NCI-H1048 (cell line): ENCODE measurements around the gene TPP1.

Experiments
- DNase-seq: peaks from one replicate; lab custom pipeline; 2025; lab: John Stamatoyannopoulos, UW

The TPP1 gene

DNA sequence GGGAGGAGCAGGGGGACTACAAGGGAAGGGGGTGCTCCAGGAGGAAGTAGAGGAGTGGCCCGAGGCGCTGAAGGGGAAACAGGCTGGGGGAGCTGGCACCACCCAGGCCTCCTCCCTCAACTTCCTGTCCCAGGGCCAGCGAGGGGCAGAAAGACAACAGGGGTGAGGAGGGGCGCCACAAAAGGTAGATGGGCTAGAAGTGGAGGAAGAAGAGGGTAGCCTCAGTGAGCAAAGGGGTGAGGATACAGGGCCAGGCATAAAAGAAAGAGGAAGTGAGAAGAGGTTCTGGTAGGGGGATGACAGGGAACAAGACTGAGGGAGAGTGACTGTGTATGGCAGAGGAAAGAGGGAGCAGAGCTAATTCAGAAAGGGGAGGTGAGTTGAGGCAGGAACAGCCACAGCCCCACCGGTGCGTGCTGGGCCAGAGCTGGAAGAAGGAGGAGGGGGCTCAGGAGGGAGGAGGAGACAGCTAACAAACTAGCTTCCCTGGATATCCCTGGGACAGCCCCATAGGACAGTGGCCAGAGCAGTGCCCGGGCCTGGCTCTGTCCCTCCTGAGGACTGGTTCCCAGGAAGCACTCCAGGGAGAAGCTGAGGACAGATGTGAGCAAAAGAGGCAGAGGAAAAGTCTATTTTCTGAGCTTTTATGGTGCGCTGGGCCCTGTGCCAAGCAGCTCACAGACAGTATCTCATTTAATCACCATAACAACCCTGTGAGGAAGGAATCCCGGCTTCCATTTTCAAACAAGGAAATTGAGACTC lies 27.9 kb upstream of the TPP1 start:
- no peak for DNase-seq

DNA sequence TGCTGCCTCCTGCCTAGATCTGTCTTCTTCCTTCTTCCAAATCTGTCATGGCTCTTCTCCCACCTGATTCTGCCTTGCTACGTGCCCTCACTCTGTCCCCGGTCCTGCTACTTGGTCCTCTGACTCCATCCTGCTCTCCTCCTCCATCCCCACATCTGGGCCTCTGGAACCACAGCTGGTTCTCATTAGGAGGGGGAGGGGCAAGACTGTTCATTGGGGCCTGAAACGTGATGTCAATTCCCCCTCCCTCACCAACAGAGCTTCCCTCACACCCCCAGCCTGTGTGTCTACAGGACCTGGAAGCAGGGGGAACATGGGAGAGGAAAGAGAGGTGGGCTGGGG lies 27.3 kb upstream of the TPP1 start:
- no peak for DNase-seq

DNA sequence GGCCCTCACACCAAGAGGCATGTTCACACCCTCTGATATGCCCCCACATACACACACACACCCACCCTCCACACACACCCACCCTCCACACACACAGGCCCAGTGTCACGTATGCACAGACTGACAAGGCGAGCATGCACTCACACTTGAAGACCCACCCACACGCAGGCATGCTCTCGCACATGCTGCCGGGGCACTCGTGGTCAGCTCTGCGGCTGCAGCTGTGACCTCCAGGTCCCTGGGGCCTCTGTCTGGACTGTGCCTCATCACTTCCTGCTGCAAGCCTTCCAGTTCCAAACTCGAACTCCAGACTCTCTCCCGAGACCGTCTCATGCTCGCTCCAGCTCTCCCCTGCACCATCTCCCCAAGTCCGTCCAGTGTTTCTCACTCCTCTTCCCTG lies 26.8 kb upstream of the TPP1 start:
- no peak for DNase-seq

DNA sequence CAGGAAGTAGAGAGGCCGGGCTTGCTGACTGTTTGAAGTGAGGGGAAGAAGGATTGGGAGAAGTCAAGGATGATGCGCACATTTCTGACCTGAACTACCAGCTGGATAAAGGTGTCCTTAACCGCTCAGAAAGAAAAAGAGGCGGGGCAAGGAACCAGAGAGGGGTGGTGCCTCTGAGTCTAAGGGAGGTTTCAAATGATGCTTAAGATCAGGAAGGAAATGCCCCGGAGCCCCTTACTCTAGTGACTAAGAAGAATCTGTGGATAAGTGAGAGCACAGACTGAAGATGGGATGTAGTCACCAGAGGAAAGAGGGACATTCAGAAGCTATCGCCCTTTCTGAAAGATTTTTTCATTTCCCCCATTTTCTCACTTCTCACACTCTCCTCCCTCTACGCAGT lies 23.7 kb upstream of the TPP1 start:
- no peak for DNase-seq

DNA sequence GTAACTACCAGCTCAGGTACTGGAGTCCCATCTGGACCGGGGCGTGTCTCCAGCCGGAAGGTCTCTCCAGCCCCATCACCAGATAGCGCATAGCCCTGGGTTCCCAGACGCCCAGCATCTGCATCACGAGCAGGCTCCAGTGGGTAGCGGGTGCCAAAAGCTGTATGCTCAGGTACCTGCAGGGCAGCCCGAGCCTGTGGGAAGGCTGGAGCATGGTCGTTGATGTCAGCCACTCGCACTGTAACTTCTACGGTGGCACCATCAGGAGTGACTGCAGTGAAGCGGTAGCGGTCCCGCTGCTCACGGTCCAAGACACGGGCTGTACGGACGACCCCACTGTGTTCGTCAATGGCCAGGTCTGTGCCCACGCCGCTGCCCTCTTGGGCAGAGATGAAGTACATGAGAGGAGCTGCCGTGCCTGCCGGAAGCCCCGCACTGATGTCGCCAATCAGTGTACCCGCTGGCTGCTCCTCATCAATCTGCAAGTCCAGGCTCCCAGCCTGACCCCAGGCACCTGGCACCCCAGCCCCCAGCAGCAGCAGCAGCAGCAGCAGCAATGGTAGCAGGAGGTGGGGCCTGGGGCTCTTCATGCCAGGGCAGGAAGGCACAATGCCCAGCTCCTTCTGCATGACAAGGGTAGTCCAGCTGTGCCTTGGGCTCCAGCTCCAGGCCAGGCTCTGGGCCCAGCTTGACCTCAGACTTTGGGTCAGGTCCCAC lies 21.9 kb upstream of the TPP1 start:
- no peak for DNase-seq

DNA sequence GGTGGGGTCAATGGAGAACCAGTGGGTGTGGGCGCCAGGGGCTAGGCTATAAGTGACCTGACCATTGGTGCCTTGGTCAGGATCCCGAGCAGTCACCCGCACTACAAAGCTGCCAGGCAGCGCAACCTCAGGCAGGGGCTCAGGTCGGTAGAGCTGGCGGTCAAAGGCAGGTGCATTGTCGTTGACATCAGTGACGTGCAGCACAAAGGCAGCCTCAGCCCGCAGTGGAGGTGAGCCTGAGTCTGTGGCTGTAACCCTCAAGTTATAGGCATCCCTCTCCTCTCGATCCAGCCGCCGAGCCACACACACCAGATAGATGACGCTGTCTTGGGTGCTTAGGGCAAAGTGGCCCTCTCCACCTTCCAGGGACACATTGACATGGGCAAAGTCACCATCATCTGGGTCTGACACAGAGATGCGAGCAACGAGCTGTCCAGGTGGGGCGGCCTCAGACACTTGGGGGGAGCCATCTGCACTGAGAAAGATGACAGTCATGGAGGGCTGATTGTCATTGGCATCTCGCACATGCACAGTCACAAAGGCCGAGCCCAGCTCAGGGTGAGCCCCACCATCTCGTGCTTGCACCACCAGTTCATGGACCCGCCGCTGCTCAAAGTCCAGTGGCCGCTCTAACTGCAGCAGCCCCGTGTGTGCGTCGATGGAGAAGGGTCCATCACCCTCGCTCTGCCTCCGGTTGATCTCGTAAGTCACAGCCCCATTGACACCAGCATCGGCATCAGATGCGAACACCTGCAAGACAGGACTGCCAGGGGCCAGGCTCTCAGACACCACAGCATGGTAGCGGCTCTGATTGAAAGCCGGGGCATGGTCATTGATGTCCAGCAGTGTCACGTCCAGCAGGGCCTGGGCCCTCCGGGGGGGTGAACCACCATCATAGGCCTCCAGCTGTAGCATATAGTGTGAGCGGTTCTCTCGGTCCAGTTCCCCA lies 21.1 kb upstream of the TPP1 start:
- DNase-seq = no peak

DNA sequence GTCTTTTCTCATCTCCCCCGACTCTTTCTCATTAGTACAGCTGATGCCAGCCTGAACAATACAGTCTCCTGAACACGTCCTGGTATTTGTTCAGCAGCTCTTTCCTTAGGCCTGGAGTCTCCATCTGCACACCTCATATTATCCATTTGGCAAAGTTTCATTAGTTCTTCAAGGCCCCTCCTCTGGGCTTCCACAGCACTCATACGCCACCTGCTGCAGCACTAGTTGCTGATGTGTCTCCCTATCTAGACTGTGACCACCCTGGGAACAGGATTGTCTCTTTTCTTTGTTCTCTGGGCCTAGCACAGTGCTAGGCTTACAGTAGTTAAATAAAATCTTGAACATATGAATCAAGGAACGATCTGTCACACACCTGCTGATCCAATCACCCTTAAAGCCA lies 19.2 kb upstream of the TPP1 start:
- DNase-seq = no peak

DNA sequence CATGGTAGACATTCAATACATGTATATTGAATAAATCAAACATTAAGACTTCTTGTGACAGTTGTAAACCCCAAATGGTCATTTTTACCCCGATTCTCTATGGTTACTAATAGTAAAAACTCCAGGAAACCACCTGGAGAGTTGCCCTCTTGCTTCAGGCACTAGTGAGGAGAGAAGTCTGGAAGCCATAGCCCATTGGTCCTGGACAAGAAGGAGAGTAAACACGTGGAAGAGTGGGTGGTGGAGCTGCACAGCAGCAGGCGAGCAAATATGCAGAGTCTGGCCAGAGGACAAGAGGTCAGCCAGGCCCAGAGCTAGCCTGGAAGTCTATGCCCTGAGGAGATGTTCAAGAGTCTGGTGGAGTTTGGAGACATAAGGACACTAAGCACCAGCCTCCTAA lies 18.6 kb upstream of the TPP1 start:
- DNase-seq = no peak

DNA sequence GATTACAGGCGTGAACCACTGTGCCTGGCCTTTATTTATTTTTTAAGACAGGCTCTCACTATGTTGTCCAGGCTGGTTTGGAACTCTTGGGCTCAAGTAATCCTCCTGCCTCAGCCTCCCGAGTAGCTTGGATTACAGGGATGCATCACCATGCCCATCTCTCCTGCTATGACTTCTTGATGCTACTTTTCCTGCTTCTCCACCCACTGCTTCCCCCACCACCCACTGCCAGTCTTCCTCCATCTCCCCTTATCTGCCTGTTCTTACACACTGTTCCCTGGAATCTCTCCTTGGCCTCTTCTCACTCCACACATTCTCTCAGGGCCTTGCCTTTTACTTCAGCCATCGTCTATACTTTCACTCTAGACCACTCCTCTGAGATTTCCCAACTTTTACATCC lies 17.3 kb upstream of the TPP1 start:
- DNase-seq = no peak

DNA sequence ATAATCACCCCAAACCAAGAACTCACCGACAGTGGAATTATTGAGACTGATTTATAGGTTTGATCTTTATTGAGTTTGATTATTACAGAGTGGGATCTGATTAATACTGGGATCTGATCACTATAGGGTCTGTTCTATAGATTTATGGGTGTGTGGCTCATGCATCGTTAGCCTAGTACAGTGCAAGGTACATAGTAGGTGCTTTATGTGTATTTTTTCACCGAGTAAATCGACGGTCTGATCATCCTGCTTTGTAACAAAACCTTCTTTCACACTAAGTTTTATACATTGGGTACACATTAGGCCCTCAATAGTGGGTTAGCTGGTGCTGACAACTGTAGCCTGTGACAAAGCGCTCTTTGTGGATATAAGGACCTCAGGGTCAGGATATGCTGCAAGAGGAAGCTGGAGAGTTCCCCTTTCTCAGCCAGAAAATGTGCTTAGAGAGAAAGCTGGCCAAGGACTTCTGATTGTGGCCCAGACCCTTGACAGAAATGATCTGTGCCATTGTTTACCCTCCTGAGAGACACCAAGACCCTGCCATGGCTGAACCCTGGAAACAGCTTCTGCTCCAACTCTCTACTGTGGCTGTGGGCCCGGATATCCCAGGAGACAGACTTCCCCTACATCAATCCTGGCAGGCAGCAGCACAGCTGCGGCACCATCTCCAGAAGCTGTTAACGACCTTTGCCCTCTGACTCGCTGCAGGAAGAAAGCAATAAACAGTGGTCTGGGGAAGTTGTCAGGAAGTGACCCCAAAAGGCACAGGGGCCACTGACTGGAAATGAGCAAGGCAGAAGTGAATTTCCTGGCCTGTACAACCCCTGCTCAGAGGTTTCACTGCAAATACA lies 16.1 kb upstream of the TPP1 start:
- no peak for DNase-seq

DNA sequence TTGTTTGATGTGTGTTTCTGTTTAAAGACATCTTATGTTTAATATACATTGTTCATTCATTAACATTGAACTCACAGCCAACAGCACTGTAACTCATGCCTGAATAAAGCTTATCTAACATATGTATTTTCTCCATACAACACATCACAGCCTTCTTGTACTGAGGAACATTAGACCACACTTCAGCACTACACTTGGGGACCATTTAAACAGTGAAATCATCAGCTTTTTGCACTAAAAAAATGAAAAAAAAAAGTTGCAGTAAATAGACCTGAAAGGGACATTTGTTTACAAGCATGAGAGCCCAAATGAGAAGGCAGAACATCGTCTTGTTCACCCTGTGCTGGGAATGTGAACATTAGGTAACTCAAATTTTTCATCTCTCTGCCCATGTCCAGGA lies 15.3 kb upstream of the TPP1 start:
- DNase-seq = no peak

DNA sequence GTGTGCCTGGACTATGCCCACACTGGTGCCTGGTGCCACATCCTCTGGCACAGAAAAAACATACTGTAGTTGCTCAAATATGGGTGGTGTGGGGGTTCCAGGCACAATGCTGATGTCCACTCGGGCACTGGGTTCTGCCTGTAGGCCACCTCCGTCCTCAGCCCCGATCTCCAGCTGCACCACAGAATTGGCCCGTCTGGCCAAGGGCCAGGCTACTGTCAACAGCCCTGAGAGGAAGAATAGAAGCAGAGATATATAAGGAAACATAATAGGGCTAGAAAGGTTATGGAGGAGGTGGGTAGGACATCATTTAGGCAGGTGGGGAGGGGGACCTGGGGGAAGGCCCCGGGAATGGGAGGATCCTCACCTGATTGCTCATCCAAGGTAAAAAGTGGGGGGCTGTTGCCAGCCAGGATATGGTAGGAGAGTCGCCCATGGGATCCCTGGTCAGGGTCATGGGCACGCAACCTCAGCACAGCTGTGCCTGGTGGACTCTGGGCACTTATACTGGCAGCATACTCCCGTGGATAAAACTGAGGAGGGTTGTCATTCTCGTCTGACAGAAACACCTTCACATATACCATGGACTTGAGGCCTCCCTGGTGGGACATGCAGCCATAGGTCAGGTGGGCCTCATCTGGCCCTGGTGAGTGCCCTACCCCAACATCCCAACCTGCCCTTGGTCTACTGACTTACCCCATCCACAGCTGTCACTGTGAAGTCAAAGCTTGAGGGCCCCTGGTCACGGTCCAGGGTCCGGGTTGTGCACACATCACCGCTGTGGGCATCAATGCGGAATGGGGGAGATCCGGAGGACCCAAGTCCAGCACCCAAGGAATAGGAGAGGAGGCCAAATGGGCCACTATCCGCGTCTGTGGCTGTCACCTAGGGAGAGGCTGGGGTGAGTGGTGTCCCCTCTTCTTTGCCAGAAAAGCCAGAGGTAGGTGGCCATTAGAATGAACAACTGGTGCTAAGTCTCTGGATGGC lies 14.5 kb upstream of the TPP1 start:
- DNase-seq = no peak

DNA sequence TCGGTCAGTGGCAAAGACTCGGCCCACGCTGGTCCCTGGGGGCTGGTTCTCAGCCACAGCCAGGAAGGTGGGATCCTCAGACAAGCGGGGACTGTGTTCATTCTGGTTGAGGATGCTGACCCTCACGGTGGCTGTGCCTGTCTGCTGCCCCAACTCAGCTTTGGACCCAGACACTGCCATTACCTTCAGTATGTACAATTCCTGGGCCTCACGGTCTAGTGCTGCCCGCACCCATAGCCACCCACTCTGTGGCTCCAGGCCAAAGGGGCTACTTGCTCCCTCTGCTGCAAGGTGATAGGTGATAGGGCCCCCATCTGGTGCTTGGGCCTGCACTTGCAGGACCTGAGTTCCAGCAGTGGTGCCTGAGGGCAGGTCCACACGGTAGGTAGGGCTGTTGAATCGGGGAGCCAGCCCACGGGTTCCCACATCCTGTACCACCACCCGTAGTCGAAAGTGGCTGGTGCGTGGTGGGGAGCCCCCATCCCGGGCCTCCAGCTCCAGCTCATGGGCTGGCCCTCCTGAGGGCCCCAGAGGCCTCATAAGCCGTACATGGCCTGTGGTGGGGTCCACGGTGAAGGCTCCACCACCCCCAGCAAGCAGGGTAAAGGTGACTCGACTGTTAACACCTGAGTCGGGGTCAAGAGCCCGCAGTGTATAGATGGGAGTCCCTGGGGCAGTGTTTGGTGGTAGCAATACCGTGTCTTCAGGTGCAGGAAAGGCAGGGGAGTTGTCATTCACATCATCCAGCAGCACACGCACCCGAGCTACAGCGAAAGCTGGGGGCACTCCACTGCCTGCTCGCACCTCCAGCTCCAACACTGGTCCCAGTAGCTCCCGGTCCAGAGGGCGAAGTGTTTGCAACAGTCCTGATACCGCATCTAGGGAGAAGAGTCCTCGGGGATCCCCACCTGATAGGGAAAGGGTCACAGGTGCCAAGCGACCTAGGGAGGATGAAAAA lies 13.2 kb upstream of the TPP1 start:
- DNase-seq = no peak

DNA sequence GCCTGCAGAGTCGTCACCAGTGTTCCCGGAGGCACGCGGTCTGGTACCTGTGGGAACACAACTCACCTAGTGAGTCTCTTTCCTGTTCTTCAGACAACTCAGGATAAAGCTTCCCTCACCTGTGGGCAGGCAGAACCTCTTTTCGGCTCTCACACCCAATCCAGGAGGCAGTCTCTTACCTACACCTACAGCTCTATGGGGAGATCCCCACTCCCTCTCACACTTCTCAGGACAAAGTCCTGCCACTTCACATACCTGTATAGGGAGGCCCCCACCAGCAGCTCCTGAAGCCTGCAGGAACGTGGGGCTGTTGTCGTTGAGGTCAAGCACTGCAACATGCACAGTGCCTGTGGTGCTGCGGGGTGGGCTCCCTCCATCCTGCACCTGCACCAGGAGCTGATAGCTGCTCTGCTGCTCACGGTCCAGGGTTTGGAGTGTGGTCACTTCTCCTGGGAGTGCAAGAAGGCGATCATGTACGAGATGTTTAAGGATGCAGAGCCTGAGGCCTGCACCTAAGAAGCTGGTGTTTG lies 12.2 kb upstream of the TPP1 start:
- DNase-seq = no peak

DNA sequence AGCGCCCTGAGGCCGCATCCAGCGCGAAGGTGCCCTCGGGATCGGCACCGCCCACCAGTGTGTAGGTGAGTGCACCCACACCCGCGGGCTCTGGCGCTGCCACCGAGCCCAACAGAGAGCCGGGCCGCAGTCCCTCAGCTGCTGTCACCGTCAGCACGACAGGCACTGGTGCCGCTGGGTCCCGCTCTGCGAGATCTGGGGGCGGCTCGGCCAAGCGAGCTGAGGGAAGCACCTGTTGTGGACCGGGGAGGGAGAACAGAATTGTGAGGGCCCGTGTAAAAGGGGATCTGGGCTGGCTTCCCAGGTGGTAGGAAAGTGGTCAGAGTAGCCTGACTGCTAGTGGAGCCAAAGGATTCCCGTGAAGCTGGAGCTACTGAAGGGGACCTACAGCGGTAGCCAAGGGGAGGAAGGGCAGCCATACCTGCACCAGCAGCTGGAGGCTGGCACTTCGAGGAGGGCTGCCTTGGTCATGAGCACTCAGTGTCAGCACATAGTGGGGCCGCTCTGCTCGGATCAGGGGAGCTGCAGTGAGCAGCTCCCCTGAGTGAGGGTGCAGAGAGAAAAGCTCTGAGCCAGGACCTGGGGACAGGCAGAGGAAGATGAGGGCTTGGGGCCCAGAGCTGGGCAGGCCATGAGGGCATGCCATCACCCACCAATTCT lies 11.5 kb upstream of the TPP1 start:
- no peak for DNase-seq

DNA sequence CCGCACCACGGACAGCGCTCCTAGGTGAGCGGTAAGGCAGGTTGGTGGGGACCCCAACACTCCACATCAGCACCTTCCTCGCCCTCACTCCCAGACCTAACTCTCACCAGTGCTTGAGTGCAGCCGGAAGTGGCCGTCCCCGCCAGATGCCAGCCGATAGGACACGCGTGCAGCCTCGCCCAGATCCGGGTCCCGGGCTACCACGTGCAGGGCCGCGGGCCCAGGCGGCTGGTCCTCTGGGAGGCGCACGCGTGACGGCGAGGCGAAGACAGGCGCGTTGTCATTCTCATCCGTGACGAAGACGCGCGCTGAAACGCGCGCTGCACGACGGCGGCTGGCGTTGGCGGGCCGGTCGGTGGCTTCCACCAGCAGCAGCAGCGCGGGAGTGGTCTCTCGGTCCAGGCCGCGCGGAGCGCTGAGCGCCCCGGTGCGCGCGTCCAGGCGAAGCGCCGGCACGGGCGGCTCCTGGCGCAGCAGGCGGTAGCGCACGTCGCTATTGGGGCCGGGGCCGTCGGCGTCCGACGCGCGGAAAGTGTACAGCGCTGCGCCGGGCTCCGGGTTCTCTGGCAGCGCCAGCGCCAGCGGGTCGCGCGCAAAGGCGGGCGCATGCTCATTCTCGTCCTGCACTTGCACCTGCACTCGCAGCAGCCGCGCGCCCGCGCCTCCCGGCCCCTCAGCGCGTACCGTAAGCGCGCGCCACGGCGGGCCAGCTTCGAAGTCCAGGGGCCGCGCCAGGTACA lies 10.8 kb upstream of the TPP1 start:
- DNase-seq = no peak

DNA sequence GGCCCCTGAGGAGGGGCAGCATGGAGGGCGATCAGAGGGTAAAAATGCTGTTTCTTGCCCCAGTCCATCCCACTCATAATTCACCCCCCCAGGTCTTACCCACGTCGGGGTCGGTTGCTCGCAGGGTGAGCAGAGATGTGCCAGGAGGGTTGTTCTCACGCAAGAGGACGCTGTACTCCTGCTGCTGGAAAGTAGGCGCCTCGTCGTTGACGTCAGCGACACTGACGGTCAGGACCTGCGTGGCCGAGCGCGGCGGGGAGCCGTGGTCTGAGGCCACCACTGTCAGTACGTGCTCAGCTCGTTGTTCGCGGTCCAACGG lies 10.3 kb upstream of the TPP1 start:
- DNase-seq = no peak

DNA sequence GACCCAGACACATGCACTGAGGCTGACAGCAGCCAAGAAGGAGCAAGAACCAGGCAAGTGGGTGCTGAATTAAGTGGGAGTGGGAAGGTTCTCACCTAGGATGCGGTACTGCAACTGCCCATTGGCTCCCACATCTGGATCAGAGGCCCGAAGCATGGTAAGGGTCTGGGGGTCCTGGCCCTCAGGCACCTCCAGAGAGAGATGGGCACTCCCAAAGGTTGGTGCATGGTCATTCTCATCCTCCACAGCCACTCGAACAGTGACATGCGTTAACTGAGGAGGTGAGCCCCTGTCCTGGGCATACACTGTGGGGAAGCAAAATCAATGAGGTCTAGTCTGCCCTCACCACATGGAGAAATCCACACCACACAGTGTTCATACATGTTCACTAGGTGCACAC lies 9.3 kb upstream of the TPP1 start:
- DNase-seq = no peak
